ENCODE measurements around the gene ELOVL6.

The ELOVL6 gene

DNA sequence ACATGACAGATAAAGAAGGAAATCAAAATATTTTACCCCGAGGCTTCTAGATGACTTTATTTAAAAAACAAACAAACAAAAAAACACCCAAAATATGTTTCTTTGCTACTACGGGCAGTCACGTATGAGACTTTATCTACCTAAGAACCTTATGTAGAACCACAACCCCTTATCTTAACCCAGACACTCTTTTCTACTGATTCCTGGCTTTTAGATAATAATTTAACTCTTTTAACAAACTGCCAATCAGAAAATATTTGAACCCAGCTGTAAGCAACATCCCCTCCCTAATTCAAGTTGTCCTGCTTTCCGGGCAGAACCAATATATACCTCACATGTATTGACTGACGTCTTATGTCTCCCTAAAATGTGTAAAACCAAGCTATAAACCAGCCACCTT lies 15.4 kb downstream of the ELOVL6 start:
- Histone ChIP-seq H3K36me3 (ENCODE audit: control insufficient read depth, insufficient read depth, low read length) (peaks cover 38% of the 10 kb centered on the region), H3K9ac (ENCODE audit: low read length) (no peak overlapping the region), H3K4me3 (ENCODE audit: low read depth, low read length) (no peak overlapping the region), H3K27ac (ENCODE audit: low read depth, low read length) (no peak overlapping the region), H3K27me3 (ENCODE audit: control insufficient read depth, insufficient read depth, low read length) (no peaks in the 10 kb centered on the region), H3K9me3 (ENCODE audit: control insufficient read depth, insufficient read depth, low read depth, low read length) (no peaks in the 10 kb centered on the region), H3K4me1 (ENCODE audit: control insufficient read depth, insufficient read depth, low read length) (peaks cover 25% of the 10 kb centered on the region)

DNA sequence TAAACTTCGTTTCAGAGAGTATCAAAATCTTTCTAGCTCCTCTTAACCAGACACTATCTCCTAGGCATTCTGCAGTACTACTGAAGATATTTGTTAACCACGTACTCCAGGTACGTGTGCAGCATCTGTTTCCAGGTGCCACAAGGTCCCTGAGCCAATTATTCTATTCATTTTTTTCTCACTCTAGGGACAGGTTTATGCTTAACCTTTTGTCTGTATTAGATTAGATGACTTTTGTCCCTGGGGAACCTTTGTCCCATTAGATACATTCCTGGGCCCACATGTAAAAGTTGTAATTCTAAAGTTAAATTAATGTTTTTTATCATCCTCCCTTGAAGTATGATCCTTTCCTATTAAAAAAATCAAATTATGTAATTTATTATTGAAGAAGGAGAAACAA lies 16.5 kb downstream of the ELOVL6 start:
- H3K9me3 ChIP-seq (ENCODE audit: control insufficient read depth, insufficient read depth, low read depth, low read length), result no peaks in the 10 kb centered on the region
- peaks cover 39% of the 10 kb centered on the region for H3K36me3 ChIP-seq (ENCODE audit: control insufficient read depth, insufficient read depth, low read length)
- H3K27me3 ChIP-seq (ENCODE audit: control insufficient read depth, insufficient read depth, low read length), result no peaks in the 10 kb centered on the region
- H3K9ac ChIP-seq (ENCODE audit: low read length), result no peak overlapping the region
- H3K4me1 ChIP-seq (ENCODE audit: control insufficient read depth, insufficient read depth, low read length), result peaks cover 25% of the 10 kb centered on the region
- H3K27ac ChIP-seq (ENCODE audit: low read depth, low read length), result no peak overlapping the region
- no peak overlapping the region for H3K4me3 ChIP-seq (ENCODE audit: low read depth, low read length)

- H3K9me3 ChIP-seq (ENCODE audit: control insufficient read depth, insufficient read depth, low read depth, low read length), result no peaks in the 10 kb centered on the region
- no peak overlapping the region for H3K9ac ChIP-seq (ENCODE audit: low read length)
- H3K27me3 ChIP-seq (ENCODE audit: control insufficient read depth, insufficient read depth, low read length), result no peaks in the 10 kb centered on the region
- no peak overlapping the region for H3K4me3 ChIP-seq (ENCODE audit: low read depth, low read length)
- H3K36me3 ChIP-seq (ENCODE audit: control insufficient read depth, insufficient read depth, low read length), result peaks cover 59% of the 10 kb centered on the region
- no peak overlapping the region for H3K27ac ChIP-seq (ENCODE audit: low read depth, low read length)
- no peaks in the 10 kb centered on the region for H3K4me1 ChIP-seq (ENCODE audit: control insufficient read depth, insufficient read depth, low read length)
These were observed 22.8 kb downstream of the ELOVL6 start for GRCh38 chr4:110175634-110176033.

- Histone ChIP-seq H3K4me3 (ENCODE audit: low read depth, low read length) (no peak overlapping the region), H3K4me1 (ENCODE audit: control insufficient read depth, insufficient read depth, low read length) (no peaks in the 10 kb centered on the region), H3K27me3 (ENCODE audit: control insufficient read depth, insufficient read depth, low read length) (no peaks in the 10 kb centered on the region), H3K9me3 (ENCODE audit: control insufficient read depth, insufficient read depth, low read depth, low read length) (no peaks in the 10 kb centered on the region), H3K9ac (ENCODE audit: low read length) (no peak overlapping the region), H3K27ac (ENCODE audit: low read depth, low read length) (no peak overlapping the region), H3K36me3 (ENCODE audit: control insufficient read depth, insufficient read depth, low read length) (peaks cover 48% of the 10 kb centered on the region)
These were observed 25.4 kb downstream of the ELOVL6 start for GRCh38 chr4:110172972-110173371.

GRCh38 chr4:110171971-110172370 lies 26.4 kb downstream of the ELOVL6 start:
- no peak overlapping the region for H3K27ac ChIP-seq (ENCODE audit: low read depth, low read length)
- no peaks in the 10 kb centered on the region for H3K4me1 ChIP-seq (ENCODE audit: control insufficient read depth, insufficient read depth, low read length)
- no peak overlapping the region for H3K9ac ChIP-seq (ENCODE audit: low read length)
- H3K4me3 ChIP-seq (ENCODE audit: low read depth, low read length), result no peak overlapping the region
- no peaks in the 10 kb centered on the region for H3K9me3 ChIP-seq (ENCODE audit: control insufficient read depth, insufficient read depth, low read depth, low read length)
- peaks cover 42% of the 10 kb centered on the region for H3K36me3 ChIP-seq (ENCODE audit: control insufficient read depth, insufficient read depth, low read length)
- H3K27me3 ChIP-seq (ENCODE audit: control insufficient read depth, insufficient read depth, low read length), result no peaks in the 10 kb centered on the region

DNA sequence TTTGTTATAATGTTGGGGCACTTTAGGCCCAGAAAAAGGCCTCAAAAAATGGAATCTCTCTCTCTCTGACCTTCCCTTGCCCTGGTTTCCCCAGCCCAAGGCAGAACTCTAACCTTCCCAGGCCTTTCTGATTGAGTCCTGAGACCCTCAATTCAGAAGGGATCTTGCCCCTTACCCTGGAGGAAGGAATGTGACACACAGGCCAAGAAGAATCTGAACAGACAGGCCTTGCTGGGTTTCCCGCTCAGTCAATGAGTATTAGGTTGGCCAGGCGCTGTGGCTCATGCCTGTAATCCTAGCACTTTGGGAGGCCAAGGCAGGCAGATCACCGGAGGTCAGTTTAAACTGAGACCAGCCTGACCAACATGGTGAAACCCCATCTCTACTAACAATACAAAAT lies 27.6 kb downstream of the ELOVL6 start:
- Histone ChIP-seq H3K9me3 (ENCODE audit: control insufficient read depth, insufficient read depth, low read depth, low read length) (no peaks in the 10 kb centered on the region), H3K4me1 (ENCODE audit: control insufficient read depth, insufficient read depth, low read length) (peaks cover 4% of the 10 kb centered on the region; the same call in 1 of the 2 replicates), H3K36me3 (ENCODE audit: control insufficient read depth, insufficient read depth, low read length) (peaks cover 47% of the 10 kb centered on the region), H3K9ac (ENCODE audit: low read length) (no peak overlapping the region), H3K27me3 (ENCODE audit: control insufficient read depth, insufficient read depth, low read length) (no peaks in the 10 kb centered on the region), H3K27ac (ENCODE audit: low read depth, low read length) (no peak overlapping the region), H3K4me3 (ENCODE audit: low read depth, low read length) (no peak overlapping the region)

DNA sequence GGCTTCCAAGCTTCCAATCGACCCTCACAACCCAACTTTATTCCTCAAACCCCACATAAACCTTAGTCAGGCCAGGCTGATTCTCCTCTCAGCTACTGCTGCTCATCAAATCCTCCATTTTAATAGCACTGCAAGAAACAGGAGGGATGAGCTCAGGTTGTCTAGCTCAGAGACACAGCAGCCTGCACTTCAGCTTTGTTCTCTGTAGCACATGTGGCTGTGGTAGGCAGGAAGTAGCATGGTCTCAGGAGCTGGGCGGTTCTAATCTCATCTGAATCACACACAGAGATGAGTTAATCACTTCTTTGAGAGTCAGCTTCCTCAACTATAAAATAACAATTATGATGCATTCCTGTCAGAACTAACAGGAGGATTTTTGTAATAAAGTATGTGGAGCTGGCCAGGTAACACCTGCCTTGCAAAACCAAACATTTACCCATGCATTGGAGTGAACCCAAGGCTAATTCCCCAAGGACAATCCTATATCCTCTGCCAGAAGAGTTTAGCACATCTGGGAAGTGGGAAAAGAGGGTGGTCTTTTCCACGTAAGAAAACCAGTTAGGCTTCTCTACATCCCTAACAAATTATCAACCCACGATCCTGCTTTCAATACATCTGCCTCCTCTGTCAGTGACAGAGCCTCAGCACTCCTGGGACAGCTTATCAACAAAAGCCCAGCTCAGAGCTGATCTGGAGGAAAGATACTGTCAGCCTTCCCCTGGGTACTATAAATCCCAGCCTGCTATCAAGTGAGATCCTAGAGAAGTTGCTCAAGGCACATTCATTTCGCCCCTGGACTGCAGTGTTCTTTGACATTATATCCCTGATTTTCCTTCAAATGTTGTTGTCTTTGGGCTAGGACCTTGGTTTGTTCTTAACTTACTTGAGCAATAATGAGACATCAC lies 32.8 kb downstream of the ELOVL6 start:
- no peaks in the 10 kb centered on the region for H3K27me3 ChIP-seq (ENCODE audit: control insufficient read depth, insufficient read depth, low read length)
- no peak overlapping the region for H3K9ac ChIP-seq (ENCODE audit: low read length)
- H3K4me3 ChIP-seq (ENCODE audit: low read depth, low read length), result no peak overlapping the region
- peak overlapping the region; percentile 4; the same call in 1 of the 2 replicates for H3K27ac ChIP-seq (ENCODE audit: low read depth, low read length)
- H3K4me1 ChIP-seq (ENCODE audit: control insufficient read depth, insufficient read depth, low read length), result peaks cover 14% of the 10 kb centered on the region; the same call in 1 of the 2 replicates
- peaks cover 55% of the 10 kb centered on the region for H3K36me3 ChIP-seq (ENCODE audit: control insufficient read depth, insufficient read depth, low read length)
- no peaks in the 10 kb centered on the region for H3K9me3 ChIP-seq (ENCODE audit: control insufficient read depth, insufficient read depth, low read depth, low read length)

DNA sequence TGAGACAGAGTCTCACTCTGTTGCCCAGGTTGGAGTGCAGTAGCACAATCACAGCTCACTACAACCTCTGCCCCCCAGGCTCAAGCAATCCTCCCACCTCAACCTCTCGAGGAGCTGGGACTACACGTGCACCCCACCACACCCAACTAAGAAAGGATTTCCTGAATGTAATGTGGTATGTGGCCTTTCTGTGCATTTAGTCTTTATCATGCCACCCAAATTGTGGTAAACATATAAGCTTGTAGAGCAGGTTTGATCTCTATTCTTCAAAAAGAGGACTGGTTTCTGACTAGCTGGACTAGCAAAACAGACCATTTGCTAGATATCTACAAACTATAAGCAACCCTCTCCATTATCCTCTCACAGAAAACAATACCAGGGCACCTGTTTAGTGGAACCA lies 33.6 kb downstream of the ELOVL6 start:
- Histone ChIP-seq H3K27ac (ENCODE audit: low read depth, low read length) (no peak overlapping the region), H3K4me3 (ENCODE audit: low read depth, low read length) (no peak overlapping the region), H3K27me3 (ENCODE audit: control insufficient read depth, insufficient read depth, low read length) (no peaks in the 10 kb centered on the region), H3K4me1 (ENCODE audit: control insufficient read depth, insufficient read depth, low read length) (peaks cover 14% of the 10 kb centered on the region; the same call in 1 of the 2 replicates), H3K9me3 (ENCODE audit: control insufficient read depth, insufficient read depth, low read depth, low read length) (no peaks in the 10 kb centered on the region), H3K36me3 (ENCODE audit: control insufficient read depth, insufficient read depth, low read length) (peaks cover 49% of the 10 kb centered on the region), H3K9ac (ENCODE audit: low read length) (no peak overlapping the region)

- Histone ChIP-seq H3K9me3 (ENCODE audit: control insufficient read depth, insufficient read depth, low read depth, low read length) (no peaks in the 10 kb centered on the region), H3K4me1 (ENCODE audit: control insufficient read depth, insufficient read depth, low read length) (peaks cover 14% of the 10 kb centered on the region; the same call in 1 of the 2 replicates), H3K9ac (ENCODE audit: low read length) (no peak overlapping the region), H3K27me3 (ENCODE audit: control insufficient read depth, insufficient read depth, low read length) (no peaks in the 10 kb centered on the region), H3K4me3 (ENCODE audit: low read depth, low read length) (no peak overlapping the region), H3K27ac (ENCODE audit: low read depth, low read length) (no peak overlapping the region), H3K36me3 (ENCODE audit: control insufficient read depth, insufficient read depth, low read length) (peaks cover 49% of the 10 kb centered on the region)
These were observed 34.2 kb downstream of the ELOVL6 start for GRCh38 chr4:110164251-110164650.

GRCh38 chr4:110163327-110164069 lies 34.9 kb downstream of the ELOVL6 start:
- H3K4me1 ChIP-seq (ENCODE audit: control insufficient read depth, insufficient read depth, low read length), result peaks cover 14% of the 10 kb centered on the region; the same call in 1 of the 2 replicates
- H3K9me3 ChIP-seq (ENCODE audit: control insufficient read depth, insufficient read depth, low read depth, low read length), result no peaks in the 10 kb centered on the region
- no peak overlapping the region for H3K9ac ChIP-seq (ENCODE audit: low read length)
- H3K4me3 ChIP-seq (ENCODE audit: low read depth, low read length), result no peak overlapping the region
- no peaks in the 10 kb centered on the region for H3K27me3 ChIP-seq (ENCODE audit: control insufficient read depth, insufficient read depth, low read length)
- H3K36me3 ChIP-seq (ENCODE audit: control insufficient read depth, insufficient read depth, low read length), result peaks cover 47% of the 10 kb centered on the region
- no peak overlapping the region for H3K27ac ChIP-seq (ENCODE audit: low read depth, low read length)

DNA sequence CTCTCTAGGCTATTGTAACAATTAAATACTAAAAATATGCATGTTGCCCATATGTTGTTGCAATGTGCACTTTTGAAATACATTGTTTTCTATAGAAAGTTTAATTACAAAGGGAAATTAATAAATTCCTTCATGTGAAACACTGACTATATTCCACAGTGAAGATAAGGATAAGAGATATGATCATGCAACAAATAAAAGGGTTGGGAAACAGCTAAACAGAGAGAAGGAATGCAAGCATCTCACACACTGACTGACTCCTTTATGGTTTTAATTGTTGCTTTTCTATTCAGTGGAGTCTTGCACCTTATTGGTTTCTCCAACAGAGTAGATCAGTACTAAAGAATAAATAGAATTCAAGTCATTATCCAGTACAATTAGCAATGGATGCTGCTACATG lies 37.8 kb downstream of the ELOVL6 start:
- Histone ChIP-seq H3K27me3 (ENCODE audit: control insufficient read depth, insufficient read depth, low read length) (no peaks in the 10 kb centered on the region), H3K9me3 (ENCODE audit: control insufficient read depth, insufficient read depth, low read depth, low read length) (no peaks in the 10 kb centered on the region), H3K4me3 (ENCODE audit: low read depth, low read length) (no peak overlapping the region), H3K9ac (ENCODE audit: low read length) (no peak overlapping the region), H3K36me3 (ENCODE audit: control insufficient read depth, insufficient read depth, low read length) (peaks cover 37% of the 10 kb centered on the region), H3K27ac (ENCODE audit: low read depth, low read length) (no peak overlapping the region), H3K4me1 (ENCODE audit: control insufficient read depth, insufficient read depth, low read length) (peaks cover 8% of the 10 kb centered on the region; the same call in 1 of the 2 replicates)

Measured in HUES6 (cell line).